Body of pancreas (tissue), 4 donors: ENCODE data around the gene SNX19. TPM values are rescaled to one million over a fixed set of nuclear protein-coding genes. Genes with fewer than 3 reads are reported as not detected.

Experiments
- ATAC-seq: fragments of 150-250 bp; one replicate; pipeline ENCODE4 v1.9.1; 2016
- DNase-seq, 4 donors: peaks; one replicate each; pipeline ENCODE4 v3.0.0-alpha.2; 2019
- H3K27ac ChIP-seq, 4 donors: fragments of 200-600 bp; sonication (generic); 1 replicate in 3 of 4; 2 replicates in 1 of 4; pipeline versions ENCODE4 v1.5.1 to v1.6.1; 2016 to 2019; ENCODE audit warnings: mild to moderate bottlenecking in 1 of 4, mixed read lengths in 1 of 4, moderate library complexity in 1 of 4
- H3K27me3 ChIP-seq, 2 donors: fragments of 200-600 bp; sonication (generic); one replicate each; pipeline ENCODE4 v1.6.0; 2016; ENCODE audit warnings: mild to moderate bottlenecking in 1 of 2
- H3K36me3 ChIP-seq, 2 donors: fragments of 200-600 bp; sonication (generic); replicated peaks in 1 of 2; 2 replicates each; pipeline ENCODE4 v1.5.1; 2016; ENCODE audit warnings: low read depth in 2 of 2; ENCODE audit not compliant: insufficient read depth in 1 of 2
- H3K4me1 ChIP-seq: fragments of 200-600 bp; sonication (generic); one replicate; pipeline ENCODE4 v1.6.0; 2016
- H3K4me3 ChIP-seq, 2 donors: fragments of 200-600 bp; sonication (generic); 1 replicate in 1 of 2; 2 replicates in 1 of 2; pipeline ENCODE4 v1.5.1; 2016 to 2019
- H3K9me3 ChIP-seq, 3 donors: fragments of 200-600 bp; sonication (generic); 1 replicate in 2 of 3; 2 replicates in 1 of 3; pipeline ENCODE4 v1.5.1; 2016
- POLR2A ChIP-seq, 3 donors: fragments of 450-650 bp; IDR thresholded peaks; one replicate each; pipeline ENCODE4 v1.6.1; 2016; ENCODE audit warnings: antibody characterized with exemption in 3 of 3, mild to moderate bottlenecking in 2 of 3
- WGBS, 2 donors: methylation state at CpG; one replicate each; pipeline ENCODE4 v1.1.5; 2017; 5-methylcytosine and 5-hydroxymethylcytosine counted together
- intact Hi-C: fragments of 100-400 bp; cut with DNase I; formaldehyde crosslinking; loops from one replicate; pipeline ENCODE4 v1.15.1; 2023
- total RNA-seq, 2 donors: library from RNA; depleted of rRNA; stranded (reverse); fragments of >200 nt; gene quantifications; one replicate each; pipeline ENCODE4 v1.1.0, GENCODE V29; 2016
- TF ChIP-seq, protein P1 (sequence below), 7 experiments: fragments of 450-650 bp in 4 of 7; fragments of 200-600 bp in 3 of 7; sonication (generic) in 3 of 7; IDR thresholded peaks; one replicate each; pipeline ENCODE4 v1.5.1; 2016 to 2019; ENCODE audit warnings: antibody characterized with exemption in 7 of 7

Gene SNX19
- total RNA-seq, 2 donors from 2014 or later: 58.4 to 245 TPM

DNA sequence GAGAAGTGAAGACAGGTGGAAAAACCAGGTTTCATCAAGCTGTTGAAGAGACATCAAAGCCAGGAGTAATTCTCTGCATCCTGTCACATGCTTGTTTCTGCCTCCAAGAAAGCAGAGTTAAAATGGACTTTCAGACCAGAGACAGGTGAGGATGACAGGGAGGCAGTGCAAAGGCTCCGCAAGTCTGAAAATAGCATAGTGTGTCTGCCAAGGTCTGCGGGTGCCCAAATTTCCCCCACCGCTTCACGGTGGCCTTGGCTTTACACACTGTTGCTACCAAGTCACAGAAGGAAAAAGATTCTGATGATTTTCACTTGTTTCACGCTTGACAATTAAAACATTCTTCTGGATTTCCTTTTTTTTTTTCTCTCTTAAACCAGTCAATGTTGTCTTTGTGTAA is 44.2 kb downstream of the SNX19 start:
- peaks cover 0 to 17% of the 10 kb centered on the region in 2 donors for H3K36me3 ChIP-seq
- no peak overlapping the region for H3K27ac ChIP-seq

DNA sequence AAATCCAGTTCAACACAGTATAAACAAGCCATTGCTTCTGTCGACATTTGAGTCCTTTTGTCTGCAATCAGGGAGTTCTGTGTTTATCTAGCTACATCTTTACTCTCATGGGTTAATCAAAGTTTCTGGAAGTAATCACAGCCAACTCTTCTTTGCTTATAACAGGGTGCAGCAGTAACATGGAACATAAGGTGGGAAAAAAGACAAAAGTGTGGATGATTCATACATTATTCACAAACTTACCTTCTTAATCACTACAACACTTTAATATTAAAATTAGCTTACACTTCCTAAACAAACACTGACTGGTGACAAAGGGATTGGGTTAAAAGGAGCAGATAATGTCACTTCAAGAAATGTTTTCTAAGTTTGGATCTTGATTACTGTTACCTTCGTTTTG is 44.7 kb downstream of the SNX19 start:
- intact Hi-C loops: no loop called here
- no peak for TF ChIP-seq POLR2A (IDR thresholded peaks at IDR 0.05)
- TF ChIP-seq, protein P1, sequence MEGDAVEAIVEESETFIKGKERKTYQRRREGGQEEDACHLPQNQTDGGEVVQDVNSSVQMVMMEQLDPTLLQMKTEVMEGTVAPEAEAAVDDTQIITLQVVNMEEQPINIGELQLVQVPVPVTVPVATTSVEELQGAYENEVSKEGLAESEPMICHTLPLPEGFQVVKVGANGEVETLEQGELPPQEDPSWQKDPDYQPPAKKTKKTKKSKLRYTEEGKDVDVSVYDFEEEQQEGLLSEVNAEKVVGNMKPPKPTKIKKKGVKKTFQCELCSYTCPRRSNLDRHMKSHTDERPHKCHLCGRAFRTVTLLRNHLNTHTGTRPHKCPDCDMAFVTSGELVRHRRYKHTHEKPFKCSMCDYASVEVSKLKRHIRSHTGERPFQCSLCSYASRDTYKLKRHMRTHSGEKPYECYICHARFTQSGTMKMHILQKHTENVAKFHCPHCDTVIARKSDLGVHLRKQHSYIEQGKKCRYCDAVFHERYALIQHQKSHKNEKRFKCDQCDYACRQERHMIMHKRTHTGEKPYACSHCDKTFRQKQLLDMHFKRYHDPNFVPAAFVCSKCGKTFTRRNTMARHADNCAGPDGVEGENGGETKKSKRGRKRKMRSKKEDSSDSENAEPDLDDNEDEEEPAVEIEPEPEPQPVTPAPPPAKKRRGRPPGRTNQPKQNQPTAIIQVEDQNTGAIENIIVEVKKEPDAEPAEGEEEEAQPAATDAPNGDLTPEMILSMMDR (IDR thresholded peaks at IDR 0.05): no peak
- H3K27ac ChIP-seq: no peak overlapping the region
- H3K4me3 ChIP-seq: no peak overlapping the region
- H3K27me3 ChIP-seq: no peaks in the 10 kb centered on the region
- no peaks in the 10 kb centered on the region for H3K4me1 ChIP-seq
- DNase-seq (no peak), ATAC-seq (no peak)
- WGBS, 2 donors: 56% methylated on average over 2 of the region's 2 CpGs
- H3K9me3 ChIP-seq: no peaks in the 10 kb centered on the region
- H3K36me3 ChIP-seq: peaks cover 0 to 12% of the 10 kb centered on the region in 2 donors

More for the DNA sequence above, 44.2 kb downstream of the SNX19 start:
- no peak for DNase-seq
- Histone ChIP-seq H3K27me3 (no peaks in the 10 kb centered on the region), H3K4me1 (no peaks in the 10 kb centered on the region), H3K9me3 (no peaks in the 10 kb centered on the region), H3K4me3 (no peak overlapping the region)
- TF ChIP-seq, protein P1 (IDR thresholded peaks at IDR 0.05): no peak
- no peak for TF ChIP-seq POLR2A (IDR thresholded peaks at IDR 0.05)
- intact Hi-C loops: no loop called here
- ATAC-seq: no peak
- 59 to 80% methylated on average over 5 of the region's 5 CpGs for WGBS, 2 donors

DNA sequence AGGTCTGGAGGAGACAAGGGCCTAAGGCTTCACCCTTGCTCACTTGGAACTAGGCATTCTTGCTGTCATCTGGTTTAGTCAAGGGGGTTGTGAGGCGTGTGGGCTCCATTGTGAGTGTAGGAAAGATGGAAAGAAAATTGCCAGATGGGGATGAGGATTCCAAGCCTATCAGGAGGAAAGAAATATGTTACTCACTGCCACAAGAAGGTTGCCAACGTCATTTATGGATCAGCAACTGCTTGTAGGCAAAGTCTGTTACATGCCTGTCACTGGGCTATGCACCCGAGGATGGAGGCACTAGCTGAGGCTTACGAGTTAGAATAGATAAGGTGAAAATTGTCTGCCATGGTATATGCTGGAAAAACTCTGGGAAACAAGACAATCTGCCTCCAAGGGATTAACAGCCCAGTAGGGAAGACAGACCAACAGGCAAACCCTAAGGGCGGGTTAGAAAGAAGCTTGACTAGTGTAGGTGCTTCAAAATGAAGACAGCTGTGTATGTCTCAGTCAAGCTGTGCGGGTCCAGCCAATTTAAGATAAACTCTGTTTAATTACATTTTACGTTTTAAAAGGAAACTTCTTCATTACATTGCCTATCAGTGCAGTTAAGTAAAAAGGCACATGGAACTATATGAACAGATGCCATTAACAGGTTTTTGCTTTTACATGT is 47.4 kb downstream of the SNX19 start:
- TF ChIP-seq, protein P1 (IDR thresholded peaks at IDR 0.05): no peak
- TF ChIP-seq POLR2A (IDR thresholded peaks at IDR 0.05): no peak
- intact Hi-C loops: no loop called here

DNA sequence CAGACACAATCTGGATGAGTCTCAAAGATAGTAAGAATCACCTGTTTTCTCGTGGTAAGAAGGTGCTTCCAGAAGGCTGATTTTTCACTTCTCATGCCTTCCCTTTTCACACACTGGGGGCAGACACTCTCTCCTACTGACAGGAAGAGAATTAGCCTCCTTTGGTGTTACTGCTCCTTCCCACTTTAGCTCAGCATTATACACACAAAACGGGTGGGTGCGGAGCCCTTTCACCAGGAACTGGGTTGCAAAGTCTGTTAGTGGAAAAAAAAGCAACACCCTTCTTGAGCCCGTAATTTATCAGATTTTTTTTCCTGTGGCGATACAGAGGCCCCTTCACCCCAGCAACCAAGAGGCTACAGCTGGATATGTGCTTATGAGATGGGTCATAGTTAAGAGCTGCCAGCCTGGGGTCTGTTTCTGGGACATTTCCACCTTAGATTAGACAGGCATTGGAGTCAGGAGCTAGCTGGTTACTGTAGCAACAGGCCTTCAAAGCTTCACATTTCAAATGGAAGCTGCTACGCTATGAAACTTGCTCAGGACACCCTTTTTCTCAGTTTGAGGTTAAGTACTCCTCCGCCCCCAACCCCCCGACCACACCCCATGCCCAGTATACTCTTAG is 48.1 kb downstream of the SNX19 start:
- intact Hi-C loops: no loop called here
- no peaks in the 10 kb centered on the region for H3K27me3 ChIP-seq
- peaks cover 0 to 8% of the 10 kb centered on the region in 2 donors for H3K36me3 ChIP-seq
- H3K27ac ChIP-seq: no peak overlapping the region
- H3K4me3 ChIP-seq: no peak overlapping the region
- TF ChIP-seq POLR2A (IDR thresholded peaks at IDR 0.05): no peak
- TF ChIP-seq, protein P1 (IDR thresholded peaks at IDR 0.05): no peak
- no peaks in the 10 kb centered on the region for H3K9me3 ChIP-seq
- no peaks in the 10 kb centered on the region for H3K4me1 ChIP-seq
- WGBS, 2 donors: 78 to 87% methylated on average over 8 of the region's 8 CpGs
- ATAC-seq: no peak
- no peak for DNase-seq

More for the DNA sequence above, 47.4 kb downstream of the SNX19 start:
- DNase-seq (no peak), ATAC-seq (no peak)
- no peak overlapping the region for H3K4me3 ChIP-seq
- H3K9me3 ChIP-seq: no peaks in the 10 kb centered on the region
- peaks cover 0 to 8% of the 10 kb centered on the region in 2 donors for H3K36me3 ChIP-seq
- H3K27ac ChIP-seq: no peak overlapping the region
- 71 to 86% methylated on average over 7 of the region's 7 CpGs for WGBS, 2 donors
- no peaks in the 10 kb centered on the region for H3K4me1 ChIP-seq
- no peaks in the 10 kb centered on the region for H3K27me3 ChIP-seq
